HG03045 (cell line): Measurements from ENCODE around the gene TSLP.

Experiments used
- ATAC-seq: cut with Tn5 transposase; IDR thresholded peaks from one replicate; pipeline ENCODE4 v1.9.1; 2021; ENCODE audit warnings: mild to moderate bottlenecking, moderate library complexity; ENCODE audit not compliant: unreplicated experiment

Gene TSLP

GRCh38 chr5:111071413-111071812, at the start of gene TSLP:
TSLP (plus strand) TSS chr5:111071713; CDS start chr5:111071891, 178 bp downstream.
- ATAC-seq = no peak

DNA sequence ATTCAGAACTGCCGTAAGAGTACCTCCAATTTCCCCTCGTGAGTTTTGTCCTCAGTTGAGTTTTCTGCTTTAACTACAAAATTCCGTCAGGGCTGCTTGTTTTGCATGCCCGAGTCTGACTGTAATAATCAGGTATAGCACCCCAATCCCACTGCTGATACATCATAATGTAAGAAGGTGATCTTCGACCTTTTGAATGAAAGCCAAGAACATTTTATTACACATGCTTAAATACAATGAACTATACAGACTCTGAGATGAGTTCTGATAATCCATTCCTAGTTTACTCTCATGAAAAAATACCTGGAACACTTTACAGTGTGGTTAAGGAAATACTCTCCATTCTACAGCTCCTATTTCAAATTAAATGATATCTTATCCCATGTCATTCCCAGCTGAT, 49.2 kb upstream of the TSLP start:
- no peak for ATAC-seq

DNA sequence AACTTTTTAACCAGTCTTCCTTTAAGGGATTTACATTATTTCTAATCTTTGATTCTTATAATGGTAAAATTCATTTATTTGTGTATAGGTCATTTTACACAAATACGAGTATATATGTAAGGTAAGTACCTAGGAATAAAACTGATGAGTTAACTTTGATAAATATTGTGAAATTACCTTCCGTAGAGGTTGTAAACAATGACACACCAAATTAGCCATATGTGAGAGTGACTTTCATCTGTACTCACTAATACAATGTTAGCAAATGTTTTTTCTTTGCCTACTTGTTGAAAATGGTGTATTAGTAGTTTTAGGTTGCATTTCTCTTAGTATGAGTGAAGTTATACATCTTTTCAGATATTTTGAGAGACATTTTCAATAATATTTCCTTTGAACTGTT, 42.6 kb upstream of the TSLP start:
- no peak for ATAC-seq

DNA sequence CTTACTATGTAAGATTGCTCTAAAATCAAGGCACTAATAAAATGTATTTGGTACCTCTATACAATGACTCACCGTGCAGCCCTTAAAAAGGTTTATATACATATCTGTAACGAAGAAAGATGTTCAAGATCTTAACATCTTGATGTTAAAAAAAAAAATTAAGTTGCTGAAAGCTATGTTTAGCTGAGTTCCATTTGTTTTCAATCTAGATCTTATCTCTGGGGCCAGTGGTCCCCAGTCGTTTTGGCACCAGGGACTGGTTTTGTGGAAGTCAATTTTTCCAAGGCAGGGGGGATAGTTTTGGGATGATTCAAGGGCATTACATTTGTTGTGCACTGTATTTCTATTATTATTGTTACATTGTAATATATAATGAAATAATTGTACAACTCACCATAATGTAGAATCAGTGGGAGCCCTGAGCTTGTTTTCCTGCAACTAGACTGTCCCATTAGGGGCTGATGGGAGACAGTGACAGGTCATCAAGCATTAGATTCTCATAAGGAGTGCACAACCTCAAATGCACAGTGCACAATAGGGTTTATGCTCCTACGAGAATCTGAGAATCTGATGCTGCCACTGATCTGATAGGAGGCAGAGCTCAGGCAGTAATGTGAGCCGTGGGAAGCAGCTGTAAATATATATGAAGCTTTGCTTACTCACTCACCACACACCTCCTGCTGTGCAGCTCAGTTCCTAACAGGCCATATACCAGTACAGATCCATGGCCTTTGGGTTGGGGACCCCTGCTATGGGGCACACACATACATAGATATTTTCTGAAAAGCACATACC, 27.6 kb upstream of the TSLP start:
- no peak for ATAC-seq

DNA sequence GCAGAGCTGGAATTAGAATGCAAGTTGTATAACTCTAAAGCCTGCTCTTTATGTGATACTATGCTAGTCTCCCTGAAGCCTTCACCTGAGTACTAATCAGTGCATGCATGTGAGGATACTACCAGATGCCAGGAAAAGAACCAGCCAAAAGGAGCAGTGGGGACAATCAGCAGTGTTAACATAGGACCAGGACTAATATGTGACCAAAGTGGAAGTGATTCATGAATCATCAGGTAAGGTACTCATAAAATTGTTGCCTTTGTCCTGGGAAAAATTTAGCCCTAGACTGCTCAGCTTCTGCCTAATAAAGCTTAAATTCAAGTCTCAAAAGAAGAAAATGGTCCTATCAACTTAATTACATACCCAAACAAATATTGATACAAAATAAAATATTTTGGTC, 13.4 kb upstream of the TSLP start:
- ATAC-seq = no peak

GRCh38 chr5:111060169-111060568, 11.3 kb upstream of the TSLP start:
- ATAC-seq = no peak

GRCh38 chr5:111061618-111062017, 9.9 kb upstream of the TSLP start:
- ATAC-seq = no peak

DNA sequence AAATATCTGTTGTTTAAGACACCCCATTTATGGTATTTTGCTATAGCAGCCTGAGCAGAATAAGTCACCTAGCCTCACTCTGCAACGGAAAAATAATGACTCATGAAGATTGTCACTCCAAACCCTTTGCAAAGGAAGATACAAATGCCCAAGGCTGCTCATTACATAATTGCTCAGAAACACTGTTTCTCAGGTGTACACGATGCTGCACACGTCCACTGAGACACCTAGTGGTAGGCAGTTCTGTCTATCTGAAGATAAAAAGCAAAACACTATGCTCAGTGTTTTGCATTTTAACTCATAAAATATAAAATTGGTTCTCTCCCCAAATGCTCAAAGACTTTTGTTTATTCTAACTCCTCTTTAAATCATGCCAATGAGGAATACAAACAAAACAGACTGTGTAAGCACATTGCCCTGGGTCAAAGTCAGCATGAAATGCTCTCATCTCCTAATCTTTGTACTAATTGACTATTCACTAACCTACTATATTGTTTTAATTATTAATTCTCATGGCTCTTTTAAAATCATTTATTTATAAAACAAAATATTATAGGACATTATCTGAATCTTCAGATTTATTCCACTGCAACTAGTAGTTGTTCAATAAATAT, 7.7 kb upstream of the TSLP start:
- no peak for ATAC-seq

GRCh38 chr5:111066261-111066938, 5.1 kb upstream of the TSLP start:
- no peak for ATAC-seq

DNA sequence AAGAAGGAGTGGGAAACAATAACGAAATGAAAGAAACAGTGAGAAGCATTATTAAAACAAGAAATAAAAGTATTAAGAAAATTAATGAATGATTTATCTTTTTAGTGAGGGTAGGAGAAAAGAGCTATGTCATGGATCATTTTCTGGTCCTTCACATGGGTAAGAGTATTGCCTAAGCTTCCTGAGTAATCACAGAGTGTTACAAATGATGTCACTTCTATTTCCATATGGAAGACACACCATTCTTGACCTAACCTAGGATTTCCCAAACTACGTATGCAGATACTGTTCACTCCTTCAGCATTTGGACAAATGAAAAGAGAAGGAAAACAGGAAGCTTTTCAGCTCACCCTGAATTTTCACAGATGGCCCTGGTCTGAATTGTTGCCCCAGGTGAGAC, 3.3 kb upstream of the TSLP start:
- no peak for ATAC-seq

- ATAC-seq = no peak
These were observed 1.7 kb upstream of the TSLP start for GRCh38 chr5:111069839-111070238.

GRCh38 chr5:111070272-111071134, 1.0 kb upstream of the TSLP start:
- no peak for ATAC-seq

DNA sequence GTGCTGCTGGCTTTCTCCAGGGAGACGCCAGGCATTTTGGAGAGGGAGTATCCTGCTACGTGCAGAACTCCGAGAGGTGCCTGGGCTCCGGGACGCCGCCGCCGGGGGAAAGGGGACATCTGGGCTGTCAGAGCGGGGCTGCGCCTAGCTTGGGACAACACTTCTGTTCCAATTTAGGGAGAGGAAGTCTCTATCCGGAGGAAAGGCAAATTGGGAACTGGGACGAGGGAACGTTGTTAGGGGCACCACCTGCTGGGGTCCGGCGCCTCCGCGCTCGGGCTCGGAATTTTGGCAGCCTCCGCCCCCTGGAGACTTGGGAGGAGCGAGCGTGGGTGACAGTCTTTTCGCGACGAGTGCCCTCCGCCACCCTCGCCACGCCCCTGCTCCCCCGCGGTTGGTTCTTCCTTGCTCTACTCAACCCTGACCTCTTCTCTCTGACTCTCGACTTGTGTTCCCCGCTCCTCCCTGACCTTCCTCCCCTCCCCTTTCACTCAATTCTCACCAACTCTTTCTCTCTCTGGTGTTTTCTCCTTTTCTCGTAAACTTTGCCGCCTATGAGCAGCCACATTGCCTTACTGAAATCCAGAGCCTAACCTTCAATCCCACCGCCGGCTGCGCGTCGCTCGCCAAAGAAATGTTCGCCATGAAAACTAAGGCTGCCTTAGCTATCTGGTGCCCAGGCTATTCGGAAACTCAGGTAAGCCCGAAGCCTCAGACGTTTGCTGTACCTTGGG, 1.6 kb downstream of the TSLP start:
- peak; percentile 78 for ATAC-seq

DNA sequence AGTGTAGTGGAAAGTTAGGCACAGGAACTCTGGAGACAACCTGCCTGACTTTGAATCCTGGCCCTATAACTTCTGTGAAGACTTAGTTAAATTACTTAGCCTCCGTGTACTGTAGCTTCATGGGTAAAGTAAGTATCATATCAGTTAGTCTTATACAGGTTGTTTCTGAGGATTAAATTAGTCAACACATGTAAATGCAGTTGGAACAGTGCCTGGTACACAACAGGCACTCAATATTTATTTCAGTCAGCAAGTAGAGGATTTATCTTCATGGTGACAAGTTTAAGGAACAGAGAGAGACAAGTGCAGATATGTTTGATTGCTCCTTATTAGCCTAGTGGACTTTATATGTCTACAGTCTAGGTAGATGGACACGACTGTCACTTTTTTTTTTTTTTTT, 2.7 kb downstream of the TSLP start:
- no peak for ATAC-seq

GRCh38 chr5:111075520-111075919, 4.0 kb downstream of the TSLP start:
- ATAC-seq = no peak

GRCh38 chr5:111076091-111076490, 4.6 kb downstream of the TSLP start:
- ATAC-seq = no peak

- ATAC-seq = no peak
These were observed 6.2 kb downstream of the TSLP start for GRCh38 chr5:111077678-111078077.

- ATAC-seq = no peak
These were observed 8.3 kb downstream of the TSLP start for GRCh38 chr5:111079846-111080245.

GRCh38 chr5:111083323-111083722, 11.8 kb downstream of the TSLP start:
- no peak for ATAC-seq

DNA sequence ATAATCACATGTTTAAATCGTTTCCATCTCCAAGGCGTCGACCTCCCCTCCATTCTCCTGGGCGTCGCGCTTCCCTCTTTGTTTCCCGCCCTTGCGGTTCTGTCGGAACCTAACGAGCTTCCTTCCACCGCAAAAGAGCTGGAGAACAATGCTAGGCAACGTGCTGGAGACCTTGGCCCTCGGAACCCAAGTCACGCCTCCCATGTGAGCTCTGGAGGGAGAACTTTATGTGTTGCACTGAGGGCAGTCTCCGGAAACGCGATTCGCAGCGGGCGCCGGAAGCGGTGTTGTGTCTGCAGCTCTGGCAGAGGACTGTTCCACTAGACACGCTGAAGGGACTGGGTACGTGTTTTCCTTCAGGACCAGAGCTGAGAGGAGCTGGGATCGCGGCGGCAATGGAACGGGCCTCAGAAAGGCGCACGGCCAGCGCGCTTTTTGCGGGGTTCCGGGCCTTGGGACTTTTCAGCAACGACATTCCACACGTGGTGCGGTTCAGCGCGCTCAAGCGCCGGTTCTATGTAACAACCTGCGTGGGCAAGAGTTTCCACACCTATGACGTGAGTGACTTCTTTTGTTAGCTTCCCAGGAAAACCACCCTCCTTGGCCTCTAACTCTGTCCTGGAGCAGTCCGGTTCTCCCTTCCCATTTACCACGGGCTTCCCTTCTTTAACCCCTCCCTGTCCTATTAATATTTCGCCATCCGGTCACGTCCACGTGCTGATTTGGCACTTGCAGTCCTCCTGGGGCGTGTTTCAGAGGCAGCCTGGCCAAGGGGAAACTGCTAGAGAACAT, 20.7 kb downstream of the TSLP start, which contains the start of gene WDR36:
Gene WDR36, plus strand, starts transcription at position 287 of the 792 bp plus-strand sequence. Its CDS starts 109 bp downstream, at position 396.
- peak; percentile 97 for ATAC-seq
